ENCODE results near the gene RAP2A.

DNA sequence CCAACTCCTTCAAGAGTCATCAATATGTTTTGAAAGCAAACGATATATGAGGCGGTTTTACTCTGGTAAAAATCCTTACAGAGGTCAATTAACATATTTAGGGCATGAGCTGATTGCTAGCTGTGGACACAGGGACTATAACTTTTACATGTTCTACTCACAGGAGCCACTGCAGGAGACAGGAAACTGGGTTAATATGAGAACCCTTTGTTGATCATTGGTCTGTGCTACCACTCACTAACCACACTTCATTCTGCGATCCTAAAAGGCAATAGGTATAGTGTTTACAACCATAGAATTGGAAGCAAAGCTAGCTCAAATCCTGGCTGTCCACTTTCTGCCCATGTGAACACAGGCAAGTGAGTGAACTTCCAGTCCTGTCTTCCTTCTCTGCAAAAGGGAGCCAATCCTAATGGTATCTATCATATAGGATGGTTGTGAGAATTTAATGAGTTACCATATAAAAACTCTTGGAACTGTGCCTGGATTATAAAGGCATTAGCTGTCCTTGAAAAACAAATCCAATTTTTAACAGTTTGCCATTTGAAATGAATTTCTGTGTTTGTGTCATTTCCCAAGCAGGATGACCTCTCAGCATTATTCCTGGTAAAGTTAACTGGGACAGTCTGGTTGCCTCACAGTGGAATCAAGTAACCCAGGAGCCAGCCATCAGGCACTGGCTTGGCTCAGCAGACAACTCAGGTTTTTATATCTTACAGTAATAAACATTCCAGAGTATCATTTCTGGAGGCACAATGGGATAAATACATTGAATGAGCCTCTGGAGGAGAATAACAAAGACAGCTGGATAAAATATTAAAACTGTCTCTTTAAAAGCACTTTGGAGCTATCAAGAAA lies 29.8 kb upstream of the RAP2A start:
- TF ChIP-seq, protein P1, sequence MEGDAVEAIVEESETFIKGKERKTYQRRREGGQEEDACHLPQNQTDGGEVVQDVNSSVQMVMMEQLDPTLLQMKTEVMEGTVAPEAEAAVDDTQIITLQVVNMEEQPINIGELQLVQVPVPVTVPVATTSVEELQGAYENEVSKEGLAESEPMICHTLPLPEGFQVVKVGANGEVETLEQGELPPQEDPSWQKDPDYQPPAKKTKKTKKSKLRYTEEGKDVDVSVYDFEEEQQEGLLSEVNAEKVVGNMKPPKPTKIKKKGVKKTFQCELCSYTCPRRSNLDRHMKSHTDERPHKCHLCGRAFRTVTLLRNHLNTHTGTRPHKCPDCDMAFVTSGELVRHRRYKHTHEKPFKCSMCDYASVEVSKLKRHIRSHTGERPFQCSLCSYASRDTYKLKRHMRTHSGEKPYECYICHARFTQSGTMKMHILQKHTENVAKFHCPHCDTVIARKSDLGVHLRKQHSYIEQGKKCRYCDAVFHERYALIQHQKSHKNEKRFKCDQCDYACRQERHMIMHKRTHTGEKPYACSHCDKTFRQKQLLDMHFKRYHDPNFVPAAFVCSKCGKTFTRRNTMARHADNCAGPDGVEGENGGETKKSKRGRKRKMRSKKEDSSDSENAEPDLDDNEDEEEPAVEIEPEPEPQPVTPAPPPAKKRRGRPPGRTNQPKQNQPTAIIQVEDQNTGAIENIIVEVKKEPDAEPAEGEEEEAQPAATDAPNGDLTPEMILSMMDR (IDR thresholded peaks at IDR 0.05) = no peak
- TF ChIP-seq POLR2A (IDR thresholded peaks at IDR 0.05) (no peak), POLR2AphosphoS5 (IDR thresholded peaks at IDR 0.05; ENCODE audit: insufficient read depth in 1 of 2, low read depth in 1 of 2) (no peak)
